Kidney (tissue), 14 donors: ENCODE data around the gene PRDM16. TPM values are rescaled to one million over a fixed set of nuclear protein-coding genes. Genes with fewer than 3 reads are reported as not detected.

ENCODE experiments used
- DNase-seq, 5 donors: peaks; one replicate each; pipeline ENCODE4 v3.0.0-alpha.2; 2013 to 2020
- FAIRE-seq: peaks from 2 replicates; lab custom pipeline; 2012; peaks lifted over from hg19 to GRCh38; lab: Jason Lieb, UNC
- H3K27ac ChIP-seq, 2 donors: one replicate each; pipeline ENCODE4 v1.7.0; 2013; ENCODE audit warnings: low read depth in 2 of 2, low read length in 2 of 2, inconsistent platforms in 1 of 2
- H3K27me3 ChIP-seq: one replicate; pipeline ENCODE4 v1.7.1; 2013; ENCODE audit warnings: low read length, inconsistent platforms; ENCODE audit not compliant: control insufficient read depth, insufficient read depth
- H3K36me3 ChIP-seq, 3 donors: one replicate each; pipeline versions ENCODE4 v1.7.0 to v1.7.1; 2013; ENCODE audit warnings: low read length in 3 of 3, control low read depth in 1 of 3, inconsistent platforms in 1 of 3; ENCODE audit not compliant: insufficient read depth in 3 of 3, control insufficient read depth in 2 of 3
- H3K4me1 ChIP-seq, 3 donors: one replicate each; pipeline versions ENCODE4 v1.7.0 to v1.7.1; 2013; ENCODE audit warnings: low read length in 3 of 3, inconsistent platforms in 1 of 3, low read depth in 1 of 3; ENCODE audit not compliant: control insufficient read depth in 2 of 3, insufficient read depth in 2 of 3
- H3K4me3 ChIP-seq, 3 donors: one replicate each; pipeline versions ENCODE4 v1.7.0 to v1.8.1; 2013; ENCODE audit warnings: low read length in 3 of 3, control low read depth in 1 of 3, inconsistent platforms in 1 of 3
- H3K9ac ChIP-seq, 3 donors: one replicate each; pipeline versions ENCODE4 v1.7.0 to v1.7.1; 2013; ENCODE audit warnings: low read length in 3 of 3, control low read depth in 1 of 3, inconsistent platforms in 1 of 3
- H3K9me3 ChIP-seq, 3 donors: one replicate each; pipeline versions ENCODE4 v1.7.0 to v1.7.1; 2013; ENCODE audit warnings: low read length in 3 of 3, control low read depth in 1 of 3, inconsistent platforms in 1 of 3; ENCODE audit not compliant: control insufficient read depth in 2 of 3, insufficient read depth in 1 of 3
- intact Hi-C: fragments of 100-400 bp; cut with DNase I; formaldehyde crosslinking; loops from one replicate; pipeline ENCODE4 v1.11.1; 2022
- polyA plus RNA-seq: library from polyadenylated mRNA; stranded (reverse); fragments of 350-450 nt; fragmentation: Illumina TruSeq; extraction: RNeasy Lipid Tissue Mini Kit (QIAGEN cat#74804); gene quantifications from one replicate; pipeline ENCODE4 v1.2.3, GENCODE V29; 2014; ENCODE audit warnings: low read depth, low replicate concordance; ENCODE audit not compliant: insufficient read depth
- total RNA-seq: library from RNA; stranded (reverse); fragmentation: NEBNext Ultra II Directional; extraction: Animal tissue kit (Norgen Biotek cat#: 25700); gene quantifications from one replicate; pipeline ENCODE4 v1.2.1, GENCODE V29; 2021
- TF ChIP-seq, protein P1 (sequence below): IDR thresholded peaks from 3 replicates; pipeline ENCODE4 v1.5.1; 2012; ENCODE audit warnings: mild to moderate bottlenecking, moderate library complexity, borderline replicate concordance; ENCODE audit not compliant: insufficient read depth; ENCODE audit errors: extremely low read depth
- donor health status: control.
- donor health status: control.
- donor health status: control.
- donor health status: control.
- donor health status: control.
- donor health status: DM: yes; HTN: yes; CAD: no.
- donor health status: Normal renal cell carcinoma (clear cell type).

PRDM16 gene
- total and polyA plus RNA-seq, 2 donors from 2014 or later = 3.0 to 21.9 TPM

DNA sequence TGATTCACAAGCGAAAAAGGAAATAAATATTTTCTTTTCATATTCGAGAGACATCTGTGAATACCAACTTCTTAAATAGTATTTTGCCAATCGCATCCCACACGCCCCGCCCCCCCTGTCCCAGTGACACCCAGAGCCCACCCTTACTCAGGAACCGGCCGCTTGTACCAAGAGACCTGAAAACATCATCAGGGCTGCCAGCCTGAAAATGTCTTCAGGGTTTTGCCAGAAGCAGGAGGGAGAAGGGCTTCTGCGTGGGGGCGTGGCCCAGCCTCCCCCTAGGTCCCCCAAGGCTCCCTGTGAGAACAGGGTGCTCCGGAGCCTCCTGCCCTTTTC lies 126.4 kb downstream of the PRDM16 start:
- H3K4me1 ChIP-seq = peaks cover 0 to 6% (median 0%) of the 10 kb centered on the region in 3 donors
- intact Hi-C loops = no loop called here
- no peaks in the 10 kb centered on the region for H3K36me3 ChIP-seq
- H3K4me3 ChIP-seq = no peak overlapping the region
- peak overlapping the region; percentile 22 to 32 for H3K27ac ChIP-seq
- H3K27me3 ChIP-seq = no peaks in the 10 kb centered on the region
- FAIRE-seq (no peak), DNase-seq (no peak)
- TF ChIP-seq, protein P1, sequence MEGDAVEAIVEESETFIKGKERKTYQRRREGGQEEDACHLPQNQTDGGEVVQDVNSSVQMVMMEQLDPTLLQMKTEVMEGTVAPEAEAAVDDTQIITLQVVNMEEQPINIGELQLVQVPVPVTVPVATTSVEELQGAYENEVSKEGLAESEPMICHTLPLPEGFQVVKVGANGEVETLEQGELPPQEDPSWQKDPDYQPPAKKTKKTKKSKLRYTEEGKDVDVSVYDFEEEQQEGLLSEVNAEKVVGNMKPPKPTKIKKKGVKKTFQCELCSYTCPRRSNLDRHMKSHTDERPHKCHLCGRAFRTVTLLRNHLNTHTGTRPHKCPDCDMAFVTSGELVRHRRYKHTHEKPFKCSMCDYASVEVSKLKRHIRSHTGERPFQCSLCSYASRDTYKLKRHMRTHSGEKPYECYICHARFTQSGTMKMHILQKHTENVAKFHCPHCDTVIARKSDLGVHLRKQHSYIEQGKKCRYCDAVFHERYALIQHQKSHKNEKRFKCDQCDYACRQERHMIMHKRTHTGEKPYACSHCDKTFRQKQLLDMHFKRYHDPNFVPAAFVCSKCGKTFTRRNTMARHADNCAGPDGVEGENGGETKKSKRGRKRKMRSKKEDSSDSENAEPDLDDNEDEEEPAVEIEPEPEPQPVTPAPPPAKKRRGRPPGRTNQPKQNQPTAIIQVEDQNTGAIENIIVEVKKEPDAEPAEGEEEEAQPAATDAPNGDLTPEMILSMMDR = no peak
- H3K9ac ChIP-seq = no peak overlapping the region
- H3K9me3 ChIP-seq = no peaks in the 10 kb centered on the region

DNA sequence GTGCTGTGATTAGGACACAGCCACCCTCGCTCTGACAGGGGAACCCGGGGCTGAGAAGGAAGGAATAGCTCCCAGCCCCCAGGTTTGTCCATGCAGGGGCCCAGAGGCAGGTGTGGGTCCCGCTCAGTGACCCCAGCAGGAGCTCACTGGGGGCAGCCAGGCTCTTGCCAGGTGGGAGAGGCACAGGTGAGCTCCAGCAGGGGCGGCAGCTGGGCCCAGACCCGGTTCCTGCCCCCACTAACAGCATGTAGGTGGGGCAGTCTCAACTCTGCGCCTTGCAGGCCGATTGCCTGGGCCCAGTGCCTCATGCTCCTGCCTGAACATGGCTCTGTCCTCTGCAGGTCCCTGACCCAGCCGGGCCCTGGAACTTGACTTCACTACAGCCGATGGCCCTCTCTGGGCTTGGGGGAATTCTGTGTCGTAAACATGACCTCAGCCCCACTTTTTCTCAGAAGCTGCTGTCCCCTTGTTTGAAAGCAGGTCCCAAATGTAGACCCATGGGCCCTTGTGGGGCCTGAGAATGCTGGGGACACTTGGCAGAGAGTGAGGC lies 127.0 kb downstream of the PRDM16 start:
- H3K27ac ChIP-seq = peak overlapping the region; percentile 22 to 32
- DNase-seq (no peak), FAIRE-seq (no peak)
- intact Hi-C loops = no loop called here
- H3K9me3 ChIP-seq = no peaks in the 10 kb centered on the region
- H3K36me3 ChIP-seq = no peaks in the 10 kb centered on the region
- H3K4me1 ChIP-seq = peaks cover 0 to 5% (median 0%) of the 10 kb centered on the region in 3 donors
- H3K27me3 ChIP-seq = no peaks in the 10 kb centered on the region
- no peak overlapping the region for H3K4me3 ChIP-seq
- TF ChIP-seq, protein P1 = no peak
- H3K9ac ChIP-seq = no peak overlapping the region

DNA sequence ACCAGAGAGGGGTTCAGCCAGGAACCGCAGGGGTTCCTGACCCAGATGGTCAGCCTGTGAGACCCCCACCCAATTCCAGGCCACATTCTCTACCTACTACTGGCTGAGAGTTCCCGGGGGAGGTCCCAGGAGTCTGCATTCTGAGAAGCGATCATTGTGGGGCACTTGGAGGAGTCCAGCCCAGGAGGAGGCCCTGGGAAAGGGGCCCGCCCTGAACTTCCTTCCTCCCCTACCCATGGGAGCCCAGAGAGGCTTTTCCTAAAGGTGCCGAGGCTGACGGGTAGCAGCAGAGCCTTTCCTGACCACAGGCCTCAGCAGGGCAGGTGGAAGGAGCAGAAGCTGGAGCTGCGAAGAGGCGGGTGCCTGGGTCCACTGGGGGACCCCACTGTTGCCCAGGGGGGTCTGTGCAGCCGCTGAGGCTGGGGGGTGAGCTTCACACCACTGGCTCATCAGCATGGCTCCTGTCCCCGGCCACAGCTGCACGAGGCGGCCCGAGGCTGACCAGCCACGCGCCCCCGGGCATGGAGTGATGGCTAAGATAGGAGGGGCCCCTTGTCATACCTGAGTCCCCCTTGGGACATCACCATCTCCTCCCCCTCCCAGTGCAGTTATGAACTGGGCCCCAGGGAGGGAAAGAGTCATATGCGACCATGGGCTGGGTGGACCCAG lies 127.7 kb downstream of the PRDM16 start:
- no peak for DNase-seq
- Histone ChIP-seq H3K9me3 (no peaks in the 10 kb centered on the region), H3K9ac (no peak overlapping the region), H3K4me3 (no peak overlapping the region), H3K4me1 (peaks cover 0 to 5% (median 0%) of the 10 kb centered on the region in 3 donors), H3K36me3 (no peaks in the 10 kb centered on the region), H3K27ac (peak overlapping the region; percentile 22 to 28), H3K27me3 (no peaks in the 10 kb centered on the region)
- intact Hi-C loops = no loop called here
- TF ChIP-seq, protein P1 = no peak
- no peak for FAIRE-seq
